HG03342 (cell line): ENCODE results near the gene ZFHX3.

Experiments used
- ATAC-seq: cut with Tn5 transposase; IDR thresholded peaks from one replicate; pipeline ENCODE4 v1.9.1; 2021; ENCODE audit warnings: mild to moderate bottlenecking, moderate library complexity; ENCODE audit not compliant: unreplicated experiment

ZFHX3 gene

DNA sequence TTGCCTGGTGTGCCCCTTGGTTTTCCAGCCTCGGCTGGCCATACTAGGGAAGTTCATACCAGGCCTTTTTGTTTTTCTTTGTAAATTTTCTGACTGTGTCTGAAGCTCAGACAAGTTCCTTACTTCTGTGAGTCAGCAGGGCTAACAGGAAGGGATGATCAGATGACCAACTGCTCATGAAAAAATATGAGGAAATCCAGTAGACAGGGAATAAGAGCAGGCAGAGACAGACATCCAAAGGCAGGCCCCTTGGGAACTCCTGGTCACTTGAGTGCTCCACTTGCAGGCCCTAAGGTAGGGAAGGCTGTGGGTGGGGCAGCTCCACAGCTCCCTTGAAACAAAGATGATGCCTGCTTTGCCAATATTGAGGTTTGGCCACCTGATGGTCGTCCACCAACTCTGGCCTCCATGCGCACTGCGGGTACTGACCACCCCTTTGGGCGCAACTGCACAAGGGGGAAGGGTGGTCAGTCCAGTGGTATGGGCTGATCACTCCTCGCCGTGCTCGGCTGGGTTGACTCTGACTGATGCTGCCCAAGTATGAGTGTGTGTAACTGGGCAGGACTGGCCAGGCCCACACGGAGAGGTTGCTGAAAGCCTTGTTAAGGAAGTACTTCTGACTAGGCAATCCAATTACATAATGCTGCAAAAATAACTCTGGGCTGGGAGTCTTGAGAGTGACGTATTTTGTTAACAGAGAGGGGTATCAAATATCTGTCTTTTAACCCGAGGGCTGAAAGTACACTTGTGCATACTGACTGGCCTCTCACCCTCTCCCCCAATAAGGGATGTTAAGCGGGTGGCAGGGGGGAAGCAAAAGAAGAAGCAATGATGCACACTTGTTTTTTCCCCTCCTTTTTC is 20.8 kb upstream of the ZFHX3 start:
- no peak for ATAC-seq

DNA sequence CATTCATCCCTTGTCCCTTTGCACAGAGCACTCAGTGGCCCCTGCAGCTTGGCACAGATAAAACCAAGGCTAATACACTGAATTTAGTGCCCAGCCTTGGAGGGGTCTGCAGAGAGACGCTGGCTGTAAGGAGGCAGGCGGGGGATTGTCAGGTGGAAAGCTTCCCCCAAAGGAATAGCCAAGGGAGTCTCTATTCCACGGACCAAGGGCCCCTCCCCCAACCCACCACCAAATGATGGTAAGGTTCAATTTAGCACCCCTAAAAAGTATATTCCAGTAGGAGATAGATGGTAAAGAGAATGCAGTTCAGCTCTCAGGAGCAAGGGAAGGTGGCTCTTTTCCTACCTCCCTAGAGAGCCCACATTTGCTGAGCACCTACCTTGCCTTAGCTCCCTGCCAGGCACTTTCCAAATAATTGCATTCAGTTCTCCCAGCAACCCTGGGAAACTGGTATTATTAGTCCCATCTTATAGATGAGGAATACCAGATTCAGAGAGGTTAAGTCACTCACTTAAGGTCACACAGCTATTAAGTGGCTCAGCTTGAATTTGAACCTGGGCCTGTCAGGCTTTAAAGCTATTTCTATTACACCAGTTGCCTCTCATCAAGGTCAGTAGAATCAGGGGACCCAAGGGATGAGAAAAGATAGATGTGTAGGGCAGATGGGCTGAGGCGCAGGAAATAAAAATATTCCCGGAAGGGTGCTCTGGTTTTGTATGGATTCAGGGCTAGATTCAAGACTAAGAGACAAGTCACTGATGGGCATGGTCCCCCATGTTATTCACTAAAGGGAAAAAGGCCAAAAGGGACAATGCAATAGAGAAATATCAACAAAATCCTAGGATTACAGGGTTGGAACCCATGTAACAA is 20.0 kb upstream of the ZFHX3 start:
- no peak for ATAC-seq

DNA sequence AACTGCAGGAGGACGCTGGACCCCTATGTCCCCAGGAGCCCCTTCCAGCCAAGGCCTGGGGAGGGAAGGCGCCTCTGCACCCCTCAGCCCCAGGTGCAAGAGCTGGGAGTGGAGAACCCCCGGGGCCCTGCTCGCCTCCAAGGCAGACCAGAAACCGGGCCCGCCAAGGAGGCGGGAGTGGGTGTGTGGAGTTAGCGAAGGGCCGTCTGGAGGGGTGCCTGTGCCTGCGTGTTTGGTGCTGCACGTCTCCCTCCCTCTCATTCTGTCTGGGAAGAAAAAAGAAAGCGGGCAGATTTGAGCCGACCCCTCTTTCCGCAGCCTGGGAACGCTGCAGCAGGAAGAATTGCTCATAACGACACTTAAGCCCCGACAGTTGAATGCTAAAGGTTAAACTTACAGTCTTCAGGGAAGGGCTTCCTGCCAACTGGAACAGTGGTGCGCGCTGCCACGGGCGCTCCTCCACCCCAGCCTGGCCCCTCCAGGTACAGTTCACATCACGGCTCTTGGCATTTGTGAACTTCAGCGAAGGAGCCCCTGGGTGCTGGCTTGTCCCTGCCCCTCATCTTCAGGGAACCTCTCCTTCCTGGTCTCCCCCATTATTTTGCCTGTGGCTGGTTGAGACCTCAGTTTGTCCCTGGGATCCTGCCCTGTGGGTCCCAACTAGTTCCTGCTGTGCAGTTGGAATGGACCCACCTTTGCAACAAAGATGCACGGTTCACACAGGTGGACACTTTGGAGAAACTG is 19.2 kb upstream of the ZFHX3 start:
- ATAC-seq, result no peak

DNA sequence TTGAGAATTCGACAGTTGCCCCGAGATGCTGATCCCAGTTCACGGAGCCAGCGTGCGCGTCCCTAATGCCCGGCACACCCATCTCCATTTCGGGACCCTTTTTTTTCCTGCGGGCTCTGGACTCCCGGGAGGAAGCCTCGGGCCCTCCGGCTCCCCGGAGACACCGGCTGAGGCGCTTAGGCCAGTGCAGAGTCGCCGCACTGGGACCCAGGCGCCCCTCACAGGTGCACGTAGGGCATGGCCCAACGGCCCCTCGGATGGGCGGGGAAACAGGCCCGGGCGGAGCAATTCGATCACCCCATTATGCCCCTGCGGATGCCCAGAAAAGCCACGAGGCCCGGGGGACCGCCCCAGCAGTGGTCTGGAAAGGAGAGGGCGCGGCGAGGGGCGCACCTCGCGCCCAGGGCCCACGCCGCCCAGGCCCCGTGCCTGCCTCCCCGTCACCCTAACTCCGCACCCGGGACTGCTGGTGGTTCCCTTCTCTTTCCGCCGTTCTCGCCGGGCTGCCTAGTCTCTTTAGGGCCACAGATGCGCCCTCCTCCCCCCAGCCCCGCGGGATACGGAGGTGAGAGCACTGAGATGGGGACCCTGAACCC is 18.5 kb upstream of the ZFHX3 start:
- ATAC-seq, result no peak

DNA sequence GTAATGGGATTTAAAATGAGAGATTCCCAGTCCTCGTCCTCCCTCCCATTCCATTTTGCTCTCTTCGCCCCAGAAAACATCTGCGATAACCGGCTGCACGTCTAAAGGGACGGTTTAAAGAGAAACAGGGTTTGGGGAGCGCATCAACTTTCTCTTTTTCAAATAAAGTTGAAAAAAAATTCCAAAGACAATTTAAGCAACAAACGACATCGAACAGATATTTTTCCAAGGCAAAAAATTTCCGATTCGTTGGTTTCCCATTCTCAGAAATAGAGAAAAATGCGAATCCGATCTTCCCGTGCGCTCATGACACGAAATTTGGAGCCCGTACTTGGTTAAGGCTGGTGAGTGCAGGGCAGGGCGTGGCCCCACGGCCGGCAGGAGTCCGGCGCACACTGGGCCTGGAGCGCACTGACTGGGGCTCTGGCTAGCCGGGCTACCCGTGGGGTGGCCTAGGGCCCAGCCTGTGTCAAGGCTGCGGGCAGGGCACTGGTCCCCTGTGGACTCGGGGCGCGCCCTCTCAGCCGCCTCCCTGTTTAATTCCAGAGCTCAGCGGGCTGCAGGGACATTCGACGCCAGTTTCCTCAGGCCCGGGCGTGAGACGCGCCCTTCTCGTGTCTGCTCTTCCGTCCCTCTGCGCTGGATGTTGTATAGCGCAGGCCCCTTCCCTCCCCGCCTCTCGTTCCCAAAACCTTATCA is 17.9 kb upstream of the ZFHX3 start:
- ATAC-seq, result no peak

GRCh38 chr16:73064994-73065545 is 17.1 kb upstream of the ZFHX3 start:
- ATAC-seq, result no peak

GRCh38 chr16:73064212-73064993 is 16.5 kb upstream of the ZFHX3 start:
- no peak for ATAC-seq

- no peak for ATAC-seq
These were observed 15.9 kb upstream of the ZFHX3 start for GRCh38 chr16:73063854-73064211.

GRCh38 chr16:73062743-73063733 is 15.1 kb upstream of the ZFHX3 start:
- ATAC-seq, result no peak

DNA sequence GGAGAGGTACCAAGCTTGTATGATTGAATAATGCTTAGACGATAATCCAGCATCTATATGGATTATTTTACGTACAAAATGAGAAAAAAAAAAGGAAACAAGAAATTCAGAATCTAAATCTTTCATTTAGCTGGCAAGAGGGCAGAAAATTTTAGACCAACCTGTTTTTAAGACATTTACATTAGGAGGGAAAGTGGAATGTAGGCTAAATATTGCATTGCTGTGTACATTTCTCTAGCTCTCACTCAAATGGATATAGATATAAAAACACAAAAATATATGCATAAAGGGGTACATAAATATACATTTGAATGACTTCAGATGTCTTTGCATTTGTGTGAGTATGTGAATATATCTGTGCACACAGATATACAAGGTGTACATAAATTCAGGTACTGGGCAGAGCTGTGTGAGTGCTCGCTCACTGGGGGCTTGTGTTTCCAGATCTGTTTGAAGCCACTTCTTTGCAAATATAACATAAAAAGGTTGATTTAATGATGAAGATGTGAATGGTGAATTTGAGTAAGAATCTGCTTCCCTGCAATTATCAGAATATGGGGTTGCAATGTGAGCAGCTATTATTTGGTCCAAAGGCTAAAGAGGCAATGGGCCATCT is 14.2 kb upstream of the ZFHX3 start:
- ATAC-seq, result no peak

DNA sequence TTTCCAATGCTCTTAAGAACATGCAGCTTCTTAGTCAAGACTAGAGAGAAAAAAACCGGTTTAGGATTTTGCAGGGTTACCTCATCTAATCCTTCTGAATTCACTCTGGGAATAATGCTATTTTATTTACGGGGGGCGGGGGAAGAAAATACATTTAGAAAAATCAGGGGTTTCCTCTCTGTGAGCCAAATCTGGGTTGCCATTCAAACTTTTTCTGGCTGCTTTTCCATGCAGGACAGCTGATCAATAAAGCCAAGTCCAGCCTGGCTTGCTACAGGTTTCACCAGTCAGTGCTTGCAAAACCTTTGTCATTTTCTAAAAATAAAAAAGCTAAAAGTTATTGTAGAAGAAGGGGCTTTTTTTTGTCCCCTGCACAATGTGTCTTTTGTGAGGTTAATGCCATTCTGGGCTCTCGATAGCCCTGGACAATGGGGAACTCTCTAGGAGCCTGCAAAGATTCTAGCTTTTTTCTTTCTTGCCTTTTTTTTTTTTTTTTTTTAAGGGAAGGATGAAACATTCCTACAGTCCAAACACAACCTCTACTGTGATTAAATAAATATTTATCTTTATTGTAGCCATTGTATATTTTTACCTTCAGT is 13.1 kb upstream of the ZFHX3 start:
- no peak for ATAC-seq

- ATAC-seq, result no peak
These were observed 12.1 kb upstream of the ZFHX3 start for GRCh38 chr16:73059779-73060615.

- peak; percentile 31 for ATAC-seq
These were observed 10.9 kb upstream of the ZFHX3 start for GRCh38 chr16:73058616-73059409.

- ATAC-seq, result peak; percentile 63
These were observed 10.3 kb upstream of the ZFHX3 start for GRCh38 chr16:73058221-73058615.
